GM23338 (cell line): ENCODE measurements around the gene SRGAP1. TPM values are rescaled to one million over a fixed set of nuclear protein-coding genes. Genes with fewer than 3 reads are reported as not detected.
A peak's percentile ranks its signal among the peaks of the same experiment; 100 is the strongest.

ENCODE experiments used
- ATAC-seq: fragments of 200-7000 bp; cut with Tn5 transposase; 3 replicates; pipeline ENCODE4 v1.9.1; 2020
- DNase-seq: peaks from one replicate; pipeline ENCODE4 v3.0.0-alpha.2; 2015; ENCODE audit warnings: low spot score
- H2AFZ ChIP-seq: fragments of 200-600 bp; sonication (generic); 2 replicates; pipeline ENCODE4 v1.8.0; 2016; ENCODE audit warnings: antibody characterized with exemption, mild to moderate bottlenecking, moderate library complexity
- H3F3A ChIP-seq: fragments of 200-600 bp; sonication (generic); replicated peaks from 2 replicates; pipeline ENCODE4 v1.8.0; 2017; ENCODE audit warnings: antibody characterized with exemption, mixed run types, low read depth
- H3K27ac ChIP-seq: fragments of 200-600 bp; sonication (generic); 2 replicates; pipeline ENCODE4 v1.6.1; 2016; ENCODE audit warnings: low read depth
- H3K27me3 ChIP-seq: fragments of 200-600 bp; sonication (generic); 2 replicates; pipeline ENCODE4 v1.8.0; 2016; ENCODE audit warnings: mild to moderate bottlenecking, mixed run types, moderate library complexity; ENCODE audit not compliant: insufficient read depth
- H3K36me3 ChIP-seq: fragments of 200-600 bp; sonication (generic); 2 replicates; pipeline ENCODE4 v1.8.0; 2016; ENCODE audit warnings: mild to moderate bottlenecking; ENCODE audit not compliant: insufficient read depth
- H3K4me1 ChIP-seq: fragments of 200-600 bp; sonication (generic); 2 replicates; pipeline ENCODE4 v1.8.0; 2016; ENCODE audit warnings: mild to moderate bottlenecking, moderate library complexity; ENCODE audit not compliant: insufficient read depth
- H3K4me2 ChIP-seq: fragments of 200-600 bp; sonication (generic); 2 replicates; pipeline ENCODE4 v1.7.1; 2017; ENCODE audit warnings: mixed run types
- H3K4me3 ChIP-seq: fragments of 200-600 bp; sonication (generic); 2 replicates; pipeline ENCODE4 v1.6.1; 2016; ENCODE audit warnings: mixed run types
- H3K79me2 ChIP-seq: fragments of 200-600 bp; sonication (generic); replicated peaks from 2 replicates; pipeline ENCODE4 v1.8.0; 2017; ENCODE audit warnings: mild to moderate bottlenecking; ENCODE audit not compliant: insufficient read depth
- H3K9me2 ChIP-seq: fragments of 200-600 bp; sonication (generic); 2 replicates; pipeline ENCODE4 v1.8.0; 2017; ENCODE audit not compliant: insufficient read depth
- H4K20me1 ChIP-seq: fragments of 200-600 bp; sonication (generic); replicated peaks from 2 replicates; pipeline ENCODE4 v1.8.0; 2017; ENCODE audit warnings: mild to moderate bottlenecking; ENCODE audit not compliant: insufficient read depth
- H3K27ac Mint-ChIP-seq: 2 replicates; pipeline ENCODE4 v1.8.0; 2020; ENCODE audit warnings: inconsistent platforms, mild to moderate bottlenecking, moderate library complexity, mixed read lengths
- H3K27me3 Mint-ChIP-seq: 3 replicates; pipeline ENCODE4 v1.8.0; 2022; ENCODE audit warnings: low read depth, mild to moderate bottlenecking, moderate library complexity, mixed read lengths, inconsistent platforms; ENCODE audit not compliant: insufficient read depth, poor library complexity
- H3K36me3 Mint-ChIP-seq: 3 replicates; pipeline ENCODE4 v1.8.0; 2021; ENCODE audit warnings: low read depth, mild to moderate bottlenecking, inconsistent platforms, moderate library complexity, mixed read lengths
- H3K4me1 Mint-ChIP-seq: 3 replicates; pipeline ENCODE4 v1.8.0; 2020; ENCODE audit warnings: mild to moderate bottlenecking, inconsistent platforms, mixed read lengths
- H3K4me3 Mint-ChIP-seq: 3 replicates; pipeline ENCODE4 v1.8.0; 2021; ENCODE audit warnings: moderate library complexity, mild to moderate bottlenecking, inconsistent platforms, mixed read lengths
- H3K9me3 Mint-ChIP-seq: 3 replicates; pipeline ENCODE4 v1.8.0; 2020; ENCODE audit warnings: moderate library complexity, mild to moderate bottlenecking, inconsistent platforms, mixed read lengths
- CREB1 ChIP-seq: fragments of 250-450 bp; sonication (Bioruptor Pico); IDR thresholded peaks from 2 replicates; pipeline ENCODE4 v1.5.0; 2020; ENCODE audit warnings: low read depth, mild to moderate bottlenecking, moderate library complexity
- ETS1 ChIP-seq: IDR thresholded peaks from 2 replicates; pipeline ENCODE4 v1.6.1; 2016; ENCODE audit warnings: antibody characterized with exemption
- EZH2 ChIP-seq: fragments of 200-600 bp; sonication (generic); IDR thresholded peaks from one replicate; pipeline ENCODE4 v1.8.0; 2017; ENCODE audit warnings: antibody characterized with exemption, mild to moderate bottlenecking, low read depth; ENCODE audit not compliant: unreplicated experiment
- NANOG ChIP-seq: IDR thresholded peaks from 2 replicates; pipeline ENCODE4 v1.6.1; 2016; ENCODE audit warnings: antibody characterized with exemption, borderline replicate concordance
- POLR2AphosphoS5 ChIP-seq: IDR thresholded peaks from 2 replicates; pipeline ENCODE4 v1.6.1; 2016; ENCODE audit warnings: antibody characterized with exemption, low read depth
- REST ChIP-seq: IDR thresholded peaks from one replicate; pipeline ENCODE4 v1.6.1; 2018; ENCODE audit warnings: antibody characterized with exemption; ENCODE audit not compliant: unreplicated experiment
- ZNF114 ChIP-seq: fragments of 250-450 bp; sonication (Bioruptor Pico); IDR thresholded peaks from 2 replicates; pipeline ENCODE4 v1.5.0; 2020; ENCODE audit warnings: mild to moderate bottlenecking, moderate library complexity
- ZNF462 ChIP-seq: fragments of 250-450 bp; sonication (Bioruptor Pico); IDR thresholded peaks from 2 replicates; pipeline ENCODE4 v1.5.0; 2020; ENCODE audit warnings: mild to moderate bottlenecking, moderate library complexity
- polyA plus RNA-seq: library from polyadenylated mRNA; unstranded; fragments of >200 nt; fragmentation: Nextera tagmentation; extraction: Ambion mirVana; gene quantifications from 2 replicates; pipeline ENCODE4 v1.2.1, GENCODE V29; 2016
- total RNA-seq: library from RNA; depleted of rRNA; stranded (reverse); fragments of >200 nt; shearing (Covaris generic); gene quantifications from 2 replicates; pipeline ENCODE4 v1.2.3, GENCODE V29; 2014

Gene SRGAP1
- total and polyA plus RNA-seq, 2 experiments from 2014 or later, result 6.1 to 8.1 TPM

GRCh38 chr12:63862187-63862968 is 17.9 kb downstream of the SRGAP1 start:
- Mint-ChIP-seq H3K36me3 (no peaks in the 10 kb centered on the region), H3K4me1 (peaks cover 34% of the 10 kb centered on the region), H3K27me3 (peaks cover 2% of the 10 kb centered on the region), H3K4me3 (no peak overlapping the region), H3K9me3 (no peaks in the 10 kb centered on the region), H3K27ac (peak overlapping the region; percentile 53)
- H2AFZ ChIP-seq, result no peak overlapping the region
- no peaks in the 10 kb centered on the region for H3K36me3 ChIP-seq
- no peak for TF ChIP-seq REST
- TF ChIP-seq NANOG, result peak; percentile 47; the same call in 1 of the 2 replicates
- H3K27me3 ChIP-seq, result no peaks in the 10 kb centered on the region
- H3K4me2 ChIP-seq, result peak overlapping the region; percentile 19; the same call in 1 of the 2 replicates
- H3K79me2 ChIP-seq, result peaks cover 22% of the 10 kb centered on the region
- ATAC-seq (peak; percentile 45), DNase-seq (peak; percentile 23)
- peaks cover 37% of the 10 kb centered on the region for H3K4me1 ChIP-seq
- no peaks in the 10 kb centered on the region for H3K9me2 ChIP-seq
- H3K27ac ChIP-seq, result peak overlapping the region; percentile 2; the same call in 1 of the 2 replicates
- no peak overlapping the region for H3K4me3 ChIP-seq
- H3F3A ChIP-seq, result no peaks in the 10 kb centered on the region
- H4K20me1 ChIP-seq, result no peaks in the 10 kb centered on the region

- ATAC-seq (no peak), DNase-seq (no peak)
- Mint-ChIP-seq H3K36me3 (no peaks in the 10 kb centered on the region), H3K4me1 (peaks cover 34% of the 10 kb centered on the region), H3K4me3 (no peak overlapping the region), H3K27ac (peak overlapping the region; percentile 53), H3K27me3 (peaks cover 2% of the 10 kb centered on the region), H3K9me3 (no peaks in the 10 kb centered on the region)
- Histone ChIP-seq H3K4me2 (peak overlapping the region; percentile 19; the same call in 1 of the 2 replicates), H3F3A (no peaks in the 10 kb centered on the region), H2AFZ (no peak overlapping the region), H3K79me2 (peaks cover 26% of the 10 kb centered on the region), H3K36me3 (no peaks in the 10 kb centered on the region), H3K27ac (0 out of 2 replicates have a peak overlapping the region, but pooled peaks have one; percentile 2), H3K4me3 (no peak overlapping the region), H4K20me1 (no peaks in the 10 kb centered on the region), H3K9me2 (no peaks in the 10 kb centered on the region), H3K27me3 (no peaks in the 10 kb centered on the region), H3K4me1 (peaks cover 37% of the 10 kb centered on the region)
- no peak for TF ChIP-seq ZNF462 (CRISPR knock-in tag)
- no peak for TF ChIP-seq ZNF114 (CRISPR knock-in tag)
- TF ChIP-seq EZH2, result no peak
- TF ChIP-seq ETS1, result no peak
- no peak for TF ChIP-seq CREB1 (CRISPR knock-in tag)
- TF ChIP-seq POLR2AphosphoS5, result no peak
These were observed 18.4 kb downstream of the SRGAP1 start for GRCh38 chr12:63862969-63863230.
